K562 (cell line): Measurements from ENCODE around the gene TRNAU1AP. TPM values are rescaled to one million over a fixed set of nuclear protein-coding genes. Genes with fewer than 3 reads are reported as not detected.

Experiments used
- BCLAF1 ChIP-seq, 2 experiments: fragments of 450-650 bp in 1 of 2; IDR thresholded peaks; 2 replicates each; pipeline ENCODE4 v1.6.1; 2011 to 2017; ENCODE audit warnings: low read depth in 2 of 2, antibody characterized with exemption in 1 of 2, borderline replicate concordance in 1 of 2, low read length in 1 of 2, mild to moderate bottlenecking in 1 of 2, mixed read lengths in 1 of 2; ENCODE audit not compliant: control insufficient read depth in 1 of 2
- CBX5 ChIP-seq: IDR thresholded peaks from 2 replicates; pipeline ENCODE4 v1.6.1; 2014; ENCODE audit warnings: low read depth, borderline replicate concordance
- CHAMP1 ChIP-seq: fragments of 450-650 bp; IDR thresholded peaks from 2 replicates; pipeline ENCODE4 v1.6.1; 2016; ENCODE audit warnings: mild to moderate bottlenecking
- DMBX1 ChIP-seq: fragments of 250-450 bp; sonication (Bioruptor Pico); IDR thresholded peaks from 2 replicates; pipeline ENCODE4 v1.8.0; 2022; ENCODE audit warnings: inconsistent platforms, mild to moderate bottlenecking, moderate library complexity, borderline replicate concordance
- ESRRA ChIP-seq: fragments of 450-650 bp; IDR thresholded peaks from 2 replicates; pipeline ENCODE4 v1.6.1; 2014; ENCODE audit warnings: low read depth, mild to moderate bottlenecking, moderate library complexity, borderline replicate concordance
- ETV1 ChIP-seq: fragments of 450-650 bp; conservative IDR thresholded peaks from 2 replicates; pipeline ENCODE4 v1.6.1; 2016; ENCODE audit warnings: missing genetic modification characterization, control low read depth, low read depth, missing compliant biosample characterization
- HEY1 ChIP-seq: fragments of 250-450 bp; sonication (Bioruptor Pico); IDR thresholded peaks from 2 replicates; pipeline ENCODE4 v1.5.0; 2020; ENCODE audit warnings: mild to moderate bottlenecking, moderate library complexity, borderline replicate concordance
- HOMEZ ChIP-seq: fragments of 250-450 bp; sonication (Bioruptor Pico); IDR thresholded peaks from 2 replicates; pipeline ENCODE4 v1.4.0; 2020; ENCODE audit warnings: mild to moderate bottlenecking, moderate library complexity
- IRF2 ChIP-seq: sonication (generic); formaldehyde crosslinking; IDR thresholded peaks from 2 replicates; pipeline ENCODE4 v1.8.1; 2022; ENCODE audit warnings: mild to moderate bottlenecking, missing genetic modification reagents
- KDM1A ChIP-seq, 2 experiments: fragments of 450-650 bp; IDR thresholded peaks; 2 replicates each; pipeline ENCODE4 v1.6.1; 2016; ENCODE audit warnings: mild to moderate bottlenecking in 2 of 2
- NR2C1 ChIP-seq, 2 experiments: fragments of 450-650 bp; IDR thresholded peaks; 2 replicates each; pipeline ENCODE4 v1.6.1; 2017; ENCODE audit warnings: mild to moderate bottlenecking in 2 of 2, antibody characterized with exemption in 1 of 2, inconsistent platforms in 1 of 2, missing compliant biosample characterization in 1 of 2, missing genetic modification characterization in 1 of 2
- SNRNP70 ChIP-seq: fragments of 200-400 bp; formaldehyde crosslinking; optimal IDR thresholded peaks from 2 replicates; pipeline ENCODE3; 2017; ENCODE audit warnings: low read depth, low read length
- polyA plus RNA-seq, 8 experiments: library from polyadenylated mRNA; depleted of rRNA in 4 of 8; stranded (reverse) in 5 of 8; unstranded in 3 of 8; fragments of >200 nt; fragmentation: Nextera tagmentation in 2 of 8; fragmentation: Illumina TruSeq in 1 of 8; extraction: Ambion mirVana in 2 of 8; extraction: Trizol in 1 of 8; gene quantifications; 2 replicates each; pipeline versions ENCODE4 v1.2.1 to v1.2.3, GENCODE V29; 2011 to 2014; ENCODE audit warnings: inconsistent platforms in 1 of 8, missing spikeins in 1 of 8
- total RNA-seq, 7 experiments: library from RNA; depleted of rRNA in 6 of 7; stranded (reverse); fragments of >200 nt in 6 of 7; fragmentation: Illumina TruSeq in 2 of 7; extraction: Trizol in 2 of 7; gene quantifications; 2 replicates each; pipeline versions ENCODE4 v1.2.1 to v1.2.3, GENCODE V29; 2011 to 2021; ENCODE audit warnings: low replicate concordance in 1 of 7
- TF ChIP-seq, protein P1 (sequence below): fragments of 250-450 bp; sonication (Bioruptor Pico); IDR thresholded peaks from 2 replicates; pipeline ENCODE4 v1.4.0; 2020
- TF ChIP-seq, protein P2 (sequence below): fragments of 250-450 bp; sonication (Bioruptor Pico); IDR thresholded peaks from 2 replicates; pipeline ENCODE4 v1.5.0; 2021; ENCODE audit warnings: mild to moderate bottlenecking, moderate library complexity

TRNAU1AP gene
- total and polyA plus RNA-seq, 9 of the 15 experiments (the other 6 are each of a cell fraction or from before 2014, with no cell fraction given) = 34.9 to 110 (median 46.3) TPM

- no peak for TF ChIP-seq CHAMP1
- TF ChIP-seq, protein P1, sequence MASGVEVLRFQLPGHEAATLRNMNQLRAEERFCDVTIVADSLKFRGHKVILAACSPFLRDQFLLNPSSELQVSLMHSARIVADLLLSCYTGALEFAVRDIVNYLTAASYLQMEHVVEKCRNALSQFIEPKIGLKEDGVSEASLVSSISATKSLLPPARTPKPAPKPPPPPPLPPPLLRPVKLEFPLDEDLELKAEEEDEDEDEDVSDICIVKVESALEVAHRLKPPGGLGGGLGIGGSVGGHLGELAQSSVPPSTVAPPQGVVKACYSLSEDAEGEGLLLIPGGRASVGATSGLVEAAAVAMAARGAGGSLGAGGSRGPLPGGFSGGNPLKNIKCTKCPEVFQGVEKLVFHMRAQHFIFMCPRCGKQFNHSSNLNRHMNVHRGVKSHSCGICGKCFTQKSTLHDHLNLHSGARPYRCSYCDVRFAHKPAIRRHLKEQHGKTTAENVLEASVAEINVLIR (CRISPR knock-in tag) = peak; percentile 68
- no peak for TF ChIP-seq HOMEZ
- no peak for TF ChIP-seq ETV1 (tag)
- TF ChIP-seq HEY1 (CRISPR knock-in tag) = no peak; the same call in none of the 2 replicates
- TF ChIP-seq, protein P2, sequence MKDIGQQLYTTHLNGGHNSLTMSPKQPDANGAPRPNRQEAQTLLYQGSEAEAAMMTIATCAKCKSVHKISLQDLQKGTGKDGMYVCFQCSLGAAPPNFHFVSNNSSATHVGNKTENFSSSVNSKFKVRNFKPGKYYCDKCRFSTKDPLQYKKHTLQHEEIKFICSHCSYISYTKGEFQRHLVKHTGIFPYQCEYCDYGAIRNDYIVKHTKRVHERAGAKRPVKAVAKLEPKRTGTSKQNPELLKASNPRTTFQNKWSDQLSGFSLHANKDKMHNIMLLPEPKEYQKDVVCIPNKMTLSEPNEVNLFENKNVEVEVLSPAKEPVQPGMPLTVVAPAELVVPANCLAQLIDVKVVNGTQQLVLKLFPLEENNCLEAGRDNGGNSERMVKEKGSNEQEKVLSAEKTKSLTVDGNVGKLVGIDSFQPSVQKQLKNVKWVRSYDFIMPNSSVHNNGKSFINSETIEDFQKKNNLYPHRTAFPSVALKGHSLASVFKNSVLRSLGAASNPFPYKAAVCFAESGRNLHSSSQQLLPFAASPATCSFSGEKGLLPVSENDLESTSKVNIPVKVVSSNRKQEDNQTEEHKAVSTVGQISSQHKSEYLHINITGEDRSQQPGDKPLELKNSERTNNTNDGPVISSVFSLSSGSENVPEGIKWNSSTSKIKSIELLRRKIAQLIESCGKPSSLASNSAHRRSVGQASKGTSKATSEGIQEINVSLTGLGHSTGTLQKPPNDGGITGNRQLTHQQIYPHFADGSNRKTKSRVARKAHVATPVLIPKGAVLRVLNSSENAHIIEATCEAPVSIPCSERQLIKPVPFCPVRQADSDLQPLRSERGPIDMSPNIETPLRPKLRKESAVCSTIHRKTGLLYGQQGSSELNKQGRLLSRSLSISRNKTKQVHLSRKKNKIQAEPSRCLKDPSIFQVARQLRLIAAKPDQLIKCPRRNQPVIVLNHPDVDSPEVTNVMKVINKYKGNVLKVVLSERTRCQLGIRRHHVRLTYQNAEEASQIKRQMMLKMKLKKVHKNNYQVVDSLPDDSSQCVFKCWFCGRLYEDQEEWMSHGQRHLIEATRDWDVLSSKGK (CRISPR knock-in tag) = 0 out of 2 replicates have a peak, but pooled peaks have one; percentile 8
- TF ChIP-seq SNRNP70 = peak; percentile 60
- TF ChIP-seq KDM1A (IDR thresholded peaks at IDR 0.05) = no peak; a peak in 1 of 4 replicates
- TF ChIP-seq BCLAF1 (IDR thresholded peaks at IDR 0.05; ENCODE audit: borderline replicate concordance in 1 of 2, control insufficient read depth in 1 of 2, low read depth in 2 of 2, low read length in 1 of 2) = peak; percentile 18 to 93; a peak in 3 of 4 replicates
- TF ChIP-seq IRF2 (CRISPR knock-in tag) = no peak
- TF ChIP-seq ESRRA = no peak
- peak; percentile 7; the same call in 1 of the 2 replicates for TF ChIP-seq CBX5
- TF ChIP-seq DMBX1 (CRISPR knock-in tag) = peak; percentile 57
- no peak for TF ChIP-seq NR2C1 (IDR thresholded peaks at IDR 0.05)
- no peak for TF ChIP-seq NR2C1 (tag; IDR thresholded peaks at IDR 0.05)
These were observed 42.5 kb upstream of the TRNAU1AP start (continued) for GRCh38 chr1:28510273-28510969.
